Dermis microvascular lymphatic vessel endothelial cell (primary cell): ENCODE results near the gene HMCES. TPM values are rescaled to one million over a fixed set of nuclear protein-coding genes. Genes with fewer than 3 reads are reported as not detected.
"Not testable (repeated sequence)": the region's sequence is repeated elsewhere in the genome, so short reads cannot be mapped to it uniquely, and the experiment has no call there.

Source experiments
- DNase-seq, 2 donors: peaks; one replicate each; pipeline versions ENCODE4 v3.0.0 to v3.0.0-alpha.2; 2010; ENCODE audit warnings: low read depth in 2 of 2
- total RNA-seq: library from RNA; depleted of rRNA; stranded (reverse); fragments of >200 nt; gene quantifications from 2 replicates; pipeline ENCODE4 v1.2.1, GENCODE V29; 2014

Gene HMCES
- total RNA-seq, 1 donor from 2014 or later, result 20.8 TPM

DNA sequence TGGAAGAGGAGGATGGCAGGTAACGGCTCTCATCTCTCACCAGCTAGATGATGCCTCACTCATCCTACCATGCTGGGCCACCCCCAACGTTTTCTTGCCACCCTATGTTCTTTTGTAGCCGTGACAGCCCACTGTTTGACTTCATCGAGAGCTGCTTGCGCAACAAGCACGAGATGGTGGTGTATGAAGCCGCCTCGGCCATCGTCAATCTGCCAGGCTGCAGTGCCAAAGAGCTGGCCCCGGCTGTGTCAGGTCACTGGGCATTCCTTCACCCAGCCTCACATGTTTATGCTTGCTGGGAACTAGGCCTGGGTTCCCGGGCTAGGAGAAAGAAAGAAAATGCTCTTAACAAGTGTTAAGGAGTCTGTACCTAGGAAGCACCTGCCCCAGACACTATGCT lies 21.1 kb upstream of the HMCES start:
- no peak for DNase-seq

DNA sequence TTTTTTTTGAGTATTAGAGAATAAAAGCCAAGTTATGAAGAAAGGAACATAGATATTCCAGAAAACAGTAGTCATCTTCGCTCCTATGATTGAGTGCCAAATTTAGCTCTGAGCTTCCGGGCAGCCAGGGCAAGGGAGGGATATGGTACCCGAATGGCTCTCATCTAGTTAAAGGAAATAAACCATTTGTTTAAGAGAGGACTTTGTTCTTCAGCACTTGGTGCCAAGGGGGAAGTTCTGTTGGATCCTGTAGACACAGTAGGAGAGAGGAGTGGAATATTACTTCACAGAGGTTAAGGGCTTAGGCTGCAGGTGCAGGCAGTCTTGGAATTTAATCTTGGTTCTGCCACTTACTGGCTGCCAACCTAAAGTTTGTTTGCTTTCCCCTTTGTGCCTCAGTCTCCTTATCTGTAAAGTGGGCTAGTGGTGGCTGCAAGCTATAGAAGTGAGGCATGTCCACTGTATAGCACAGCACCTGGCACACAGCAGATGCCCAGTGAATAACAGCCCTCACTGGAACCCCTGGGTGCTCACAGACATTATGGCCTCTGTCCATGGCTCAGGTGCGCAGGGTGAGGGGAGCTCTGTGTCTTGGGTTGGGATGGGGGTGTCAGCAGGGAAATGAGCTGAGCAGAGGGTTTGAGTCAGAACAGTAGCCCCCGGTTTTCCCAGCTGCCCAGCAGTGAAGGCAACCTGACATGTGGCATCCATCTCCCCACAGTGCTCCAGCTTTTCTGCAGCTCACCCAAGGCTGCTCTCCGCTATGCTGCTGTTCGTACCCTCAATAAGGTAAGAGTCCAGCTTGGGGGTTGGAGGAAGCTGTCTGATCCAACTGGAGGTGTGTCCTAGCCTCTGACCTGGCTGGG lies 18.8 kb upstream of the HMCES start:
- no peak for DNase-seq

DNA sequence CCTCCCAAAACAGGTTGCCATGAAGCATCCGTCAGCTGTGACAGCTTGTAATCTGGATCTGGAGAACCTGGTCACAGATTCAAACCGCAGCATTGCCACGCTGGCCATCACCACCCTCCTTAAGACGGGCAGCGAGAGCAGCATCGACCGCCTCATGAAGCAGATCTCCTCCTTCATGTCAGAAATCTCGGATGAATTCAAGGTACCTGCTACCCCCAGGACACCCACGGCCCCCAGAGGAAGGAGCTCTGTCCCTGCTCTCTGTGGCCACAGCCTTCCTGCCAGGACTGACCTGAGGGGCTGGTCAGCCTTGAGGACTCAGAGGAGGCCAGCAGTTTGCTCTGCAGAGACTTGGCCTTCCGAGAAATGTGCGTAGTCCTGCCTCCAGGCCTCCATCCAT lies 18.1 kb upstream of the HMCES start:
- DNase-seq, result no peak

DNA sequence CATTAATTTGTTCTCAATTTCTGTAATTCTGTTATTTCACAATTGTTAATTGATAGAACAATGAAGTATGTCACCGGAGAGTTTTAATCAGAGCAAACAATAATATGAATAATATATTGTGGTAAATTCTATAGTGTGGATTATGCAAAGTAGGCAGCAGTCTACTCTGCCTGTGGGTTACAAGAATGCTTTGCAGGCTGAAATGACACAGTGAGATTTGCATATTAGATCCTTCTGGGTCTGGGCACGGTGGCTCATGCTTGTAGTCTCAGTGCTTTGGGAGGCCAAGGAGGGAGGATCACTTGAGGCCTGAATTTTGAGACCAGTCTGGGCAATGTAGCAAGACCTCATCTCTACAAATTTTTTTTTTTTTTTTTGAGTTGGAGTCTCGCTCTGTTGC lies 16.8 kb upstream of the HMCES start:
- DNase-seq, result no peak

DNA sequence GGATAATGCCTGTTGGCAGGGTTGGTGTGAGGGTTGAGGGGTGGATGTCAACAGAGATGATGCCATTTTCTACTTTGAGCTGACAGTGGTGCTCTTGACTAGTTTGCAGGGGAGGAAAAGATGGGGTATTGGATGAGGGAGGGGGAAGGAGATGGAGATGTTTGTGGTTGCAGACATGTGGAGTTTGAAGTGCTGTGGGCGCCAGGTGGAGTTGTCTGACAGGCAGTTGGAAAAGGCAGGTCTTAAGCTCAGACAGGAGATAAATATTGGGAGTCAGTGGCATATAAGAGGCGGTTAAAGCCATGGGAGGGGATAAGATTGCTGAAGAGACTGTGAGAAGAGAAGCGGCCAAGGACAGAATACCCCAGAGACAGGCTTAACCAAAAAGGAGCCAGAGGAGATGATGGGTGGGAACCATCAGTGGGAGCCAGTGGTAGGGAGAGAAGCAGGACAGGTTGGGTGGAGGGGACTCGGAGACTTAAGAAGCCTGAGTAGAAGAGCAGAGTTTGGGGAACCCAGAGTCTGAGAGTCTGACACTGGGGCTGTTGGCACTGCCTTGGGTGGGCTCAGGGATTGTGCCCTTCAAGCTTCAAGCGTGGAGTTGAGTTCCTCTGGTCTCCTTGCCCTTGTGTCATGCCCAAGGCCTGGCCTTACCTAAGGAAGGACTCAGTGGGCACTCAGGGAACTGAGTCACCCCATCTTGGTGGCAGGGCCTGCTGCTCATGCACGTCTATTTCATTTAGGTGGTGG lies 15.3 kb upstream of the HMCES start:
- DNase-seq, result no peak

DNA sequence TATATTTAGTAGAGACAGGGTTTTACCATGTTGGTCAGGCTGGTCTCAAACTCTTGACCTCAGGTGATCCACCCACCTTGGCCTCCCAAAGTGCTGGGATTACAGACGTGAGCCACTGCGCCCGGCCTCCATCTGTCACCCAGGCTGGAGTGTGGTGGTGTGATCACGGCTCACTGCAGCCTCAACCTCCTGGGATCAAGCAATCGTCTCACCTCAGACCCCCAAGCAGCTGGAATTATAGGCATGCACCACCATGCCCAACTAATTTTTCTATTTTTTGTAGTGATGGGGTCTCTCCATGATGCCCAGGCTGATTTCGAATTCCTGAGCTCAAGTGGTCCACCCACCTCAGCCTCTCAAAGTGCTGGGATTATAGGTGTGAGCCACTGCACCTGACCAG lies 13.7 kb upstream of the HMCES start:
- DNase-seq, result not testable (repeated sequence)

DNA sequence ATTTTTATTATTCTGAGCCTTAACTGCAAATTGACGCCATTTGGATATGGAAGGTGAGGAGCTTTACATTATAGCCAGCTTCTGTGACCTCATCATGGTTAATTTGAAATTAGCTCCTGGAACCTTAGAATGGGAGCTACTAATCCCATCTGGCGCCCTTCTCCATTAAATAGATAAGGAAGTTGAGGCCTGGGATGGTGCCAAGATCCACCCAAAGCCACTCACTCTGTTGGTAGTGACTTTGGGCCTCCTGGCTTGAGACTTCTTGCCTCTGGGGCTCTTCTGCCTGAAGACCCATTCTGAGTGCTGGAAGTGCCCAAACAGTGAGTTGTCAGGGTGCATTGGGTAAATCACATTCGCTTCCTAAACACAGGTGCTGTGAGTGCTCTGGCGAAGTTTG lies 12.0 kb upstream of the HMCES start:
- no peak for DNase-seq

DNA sequence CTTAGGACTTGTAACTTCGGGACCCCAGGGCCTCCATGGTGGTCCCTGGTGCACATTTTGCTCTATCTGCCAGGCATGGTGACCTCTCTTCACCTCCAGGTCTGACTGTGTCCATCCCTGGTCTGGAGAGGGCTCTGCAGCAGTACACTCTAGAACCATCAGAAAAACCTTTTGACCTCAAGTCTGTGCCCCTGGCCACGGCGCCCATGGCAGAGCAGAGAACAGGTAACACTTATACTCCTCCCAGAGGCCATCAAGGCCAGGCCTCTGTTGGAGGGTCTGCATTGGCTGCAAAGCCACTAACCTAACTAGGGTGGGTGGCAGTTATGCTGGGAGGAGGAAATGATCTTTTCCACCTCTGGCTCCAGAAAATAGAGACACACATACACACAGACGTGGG lies 10.3 kb upstream of the HMCES start:
- DNase-seq, result no peak

DNA sequence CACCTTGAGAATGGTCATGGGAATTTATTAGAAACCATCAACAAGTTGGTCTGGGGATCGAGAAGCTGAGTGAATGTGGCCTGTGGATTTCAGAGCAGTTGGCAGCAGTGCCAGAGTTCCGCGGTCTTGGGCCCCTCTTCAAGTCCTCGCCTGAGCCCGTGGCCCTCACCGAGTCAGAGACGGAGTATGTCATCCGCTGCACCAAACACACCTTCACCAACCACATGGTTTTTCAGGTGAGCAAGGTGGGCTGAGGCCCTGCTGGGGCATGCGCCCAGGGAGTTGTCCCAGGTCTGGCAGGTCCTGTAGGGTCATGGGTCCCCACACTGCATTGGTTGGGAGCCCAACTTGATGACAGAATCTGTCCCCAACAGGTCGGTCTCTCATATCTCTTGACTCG lies 7.0 kb upstream of the HMCES start:
- DNase-seq, result no peak

DNA sequence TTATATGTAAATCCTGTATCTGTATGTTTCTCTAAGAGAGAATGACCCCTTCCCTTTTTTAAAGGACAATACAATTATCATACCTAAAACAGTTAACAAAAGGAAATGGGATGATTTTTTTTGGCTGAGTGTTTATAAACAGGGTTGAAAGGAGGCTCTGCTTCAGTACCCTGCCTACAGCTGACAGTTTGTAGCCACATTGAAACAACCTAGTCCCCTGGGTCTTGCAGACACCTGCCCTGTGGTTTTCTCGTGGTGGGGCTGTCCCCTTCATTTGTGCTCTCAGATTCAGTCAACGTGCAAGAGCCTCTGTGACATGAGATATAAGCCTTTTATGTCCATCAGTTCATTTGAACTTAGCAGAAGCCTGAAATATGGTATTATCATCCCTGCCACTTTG lies 2.3 kb upstream of the HMCES start:
- DNase-seq, result no peak

DNA sequence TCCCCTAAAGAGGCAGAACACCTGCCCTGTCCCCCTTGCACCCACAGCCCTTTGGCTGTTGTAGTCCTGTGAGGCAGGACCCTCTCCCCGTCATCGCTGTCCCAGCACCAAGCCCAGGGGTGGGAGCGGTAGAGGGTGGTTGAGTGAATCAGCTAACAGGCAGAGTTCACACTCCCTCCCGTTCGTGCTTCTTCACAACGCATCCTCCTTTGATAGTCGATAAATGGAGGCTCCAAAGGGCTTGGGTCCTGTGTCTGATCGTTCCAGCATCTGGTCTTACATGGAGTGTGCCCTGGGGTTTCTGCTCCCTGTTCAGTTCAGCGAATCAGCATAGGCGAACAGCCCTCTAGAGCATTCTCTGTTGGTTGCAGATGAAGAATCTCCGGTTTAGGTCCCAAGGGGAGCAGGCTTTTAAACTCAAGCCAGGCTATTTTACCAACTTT lies 820 bp upstream of the HMCES start:
- no peak for DNase-seq

DNA sequence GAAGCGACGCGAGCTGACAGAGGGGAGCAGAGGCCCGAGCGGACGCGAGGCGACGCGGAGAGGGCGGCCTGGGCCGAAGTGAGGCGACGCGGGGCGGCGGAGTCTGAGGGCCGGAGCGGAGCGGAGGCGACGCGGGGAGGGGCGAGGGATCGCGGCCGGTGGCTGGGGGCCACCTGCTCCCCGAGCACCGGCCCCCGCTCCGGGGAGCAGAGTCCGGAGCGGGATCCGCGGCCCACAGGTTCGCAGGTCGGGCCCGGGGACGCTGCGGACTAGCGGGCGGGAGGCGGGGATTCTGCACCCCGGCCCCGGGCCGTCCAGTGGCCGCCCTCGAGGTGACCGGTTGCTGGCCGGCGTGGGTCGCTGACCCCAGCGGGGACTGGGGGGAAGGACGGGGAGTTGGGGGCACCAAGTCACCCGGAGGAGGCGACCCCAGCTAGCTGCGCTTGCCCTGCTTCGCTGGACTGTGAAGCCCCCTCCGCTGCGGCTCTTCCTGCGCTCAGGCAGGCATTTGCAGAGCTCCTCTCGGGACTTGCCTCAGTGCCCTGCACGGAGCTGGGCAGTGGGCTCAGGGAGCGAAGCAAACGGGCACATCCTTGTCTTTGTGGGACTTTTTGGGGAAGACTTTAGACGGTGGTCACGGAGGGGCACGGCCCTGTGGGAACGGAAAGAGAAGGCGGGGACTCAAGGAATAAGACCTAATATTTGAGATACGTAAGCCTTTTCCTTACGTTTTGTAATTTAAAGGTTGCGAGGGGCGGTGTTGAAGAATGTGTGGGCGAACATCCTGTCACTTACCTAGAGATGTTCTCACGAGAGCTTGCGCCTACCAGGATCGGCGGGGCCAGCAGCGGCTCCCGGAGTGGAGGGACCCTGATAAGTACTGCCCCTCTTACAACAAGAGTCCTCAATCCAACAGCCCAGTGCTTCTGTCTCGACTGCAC lies 566 bp downstream of the HMCES start:
- DNase-seq, result peak in 1 of 2 donors; percentile 69

DNA sequence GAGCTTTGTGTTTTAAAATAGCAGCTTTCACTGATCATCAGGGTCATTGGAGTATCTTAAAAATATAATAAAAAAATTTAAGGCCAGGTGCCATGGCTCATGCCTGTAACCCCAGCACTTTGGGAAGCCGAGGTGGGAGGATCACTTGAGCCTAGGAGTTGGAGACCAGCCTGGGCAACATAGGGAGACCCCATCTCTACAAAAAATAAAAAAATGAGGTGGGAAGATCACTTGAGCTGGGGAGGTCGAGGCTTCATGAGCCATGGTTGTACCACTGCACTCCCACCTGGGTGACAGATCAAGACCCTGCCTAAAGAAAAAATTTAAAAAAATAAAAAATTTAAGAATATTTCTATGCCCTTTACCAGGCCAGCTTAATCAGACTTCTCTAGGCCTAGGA lies 1.5 kb downstream of the HMCES start:
- DNase-seq, result no peak

DNA sequence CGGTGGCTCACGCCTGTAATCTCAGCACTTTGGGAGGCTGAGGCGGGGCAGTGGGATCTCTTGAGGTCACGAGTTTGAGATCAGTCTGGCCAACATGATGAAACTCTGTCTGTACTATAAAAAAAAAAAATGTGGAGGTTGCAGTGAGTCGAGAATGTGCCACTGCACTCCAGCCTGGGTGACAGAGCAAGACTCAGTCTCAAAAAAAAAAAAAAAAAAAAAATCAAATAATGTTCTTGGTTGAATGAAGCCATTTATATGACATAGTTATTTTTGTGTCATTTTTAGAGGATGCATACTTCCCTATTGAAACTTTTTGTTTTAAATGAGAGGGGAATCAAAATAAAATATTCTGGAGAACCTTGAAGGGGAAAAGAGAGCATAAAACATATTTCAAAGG lies 3.1 kb downstream of the HMCES start:
- no peak for DNase-seq

DNA sequence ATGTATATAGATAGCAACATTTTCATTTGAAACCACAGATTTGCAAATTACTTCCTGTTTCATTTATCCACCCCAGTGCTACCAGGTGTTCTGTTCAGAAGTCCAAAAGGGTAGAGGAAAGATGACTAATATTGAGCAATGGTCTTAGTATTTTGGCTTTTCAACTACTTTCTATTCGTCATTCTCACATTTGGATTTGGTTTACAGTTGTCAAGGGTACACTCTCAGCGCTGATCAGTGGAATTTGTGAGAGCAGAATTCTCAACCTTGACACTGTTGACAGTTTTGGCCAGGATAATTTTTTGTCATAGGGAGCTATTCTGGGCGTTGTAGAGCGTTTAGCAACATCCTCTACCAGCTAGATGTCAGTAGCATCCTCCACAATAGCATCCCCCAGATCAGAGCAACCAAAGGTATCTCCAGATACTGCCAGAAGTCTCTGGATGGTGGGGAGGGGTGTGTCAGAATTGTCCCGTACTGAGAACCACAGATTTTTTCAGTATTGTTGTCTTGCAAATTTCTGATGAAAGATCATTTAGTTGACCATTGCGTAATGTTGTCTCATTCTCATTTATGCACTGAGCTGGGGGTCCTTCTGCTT lies 4.2 kb downstream of the HMCES start:
- peak; percentile 34 to 73 for DNase-seq

DNA sequence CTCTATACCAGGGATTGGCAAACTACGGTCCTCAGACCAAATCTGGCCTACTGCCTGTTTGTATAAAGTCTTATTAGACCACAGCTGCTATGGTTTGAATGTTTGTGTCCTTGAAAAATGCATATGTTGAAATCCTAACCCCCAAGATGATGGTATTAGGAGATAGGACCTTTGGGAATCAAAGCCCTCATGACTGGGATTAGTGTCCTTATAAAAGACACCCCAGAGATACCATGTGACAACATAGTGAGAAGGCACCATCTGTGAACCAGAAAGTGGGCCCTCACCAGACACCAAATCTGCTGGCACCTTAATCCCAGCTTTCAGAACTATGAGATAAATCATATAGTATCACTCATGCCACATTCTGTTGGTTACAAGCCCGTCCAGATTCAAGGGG lies 7.4 kb downstream of the HMCES start:
- DNase-seq, result no peak

DNA sequence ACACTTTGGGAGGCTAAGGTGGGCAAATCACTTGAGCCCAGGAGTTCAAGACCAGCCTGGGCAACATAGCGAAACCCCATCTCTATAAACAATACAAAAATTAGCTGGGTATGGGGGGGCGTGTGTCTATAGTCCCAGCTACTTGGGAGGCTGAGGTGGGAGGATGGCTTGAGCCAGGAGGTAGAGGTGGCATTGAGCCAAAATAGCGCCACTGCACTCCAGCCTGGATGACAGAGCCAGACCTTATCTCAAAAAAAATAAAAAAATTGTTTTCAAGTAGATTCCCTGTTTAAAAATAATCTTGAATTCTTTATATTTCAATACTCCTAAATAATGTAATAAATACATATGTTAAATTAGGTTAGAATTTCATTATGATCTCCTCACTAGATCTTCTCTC lies 9.8 kb downstream of the HMCES start:
- no peak for DNase-seq

DNA sequence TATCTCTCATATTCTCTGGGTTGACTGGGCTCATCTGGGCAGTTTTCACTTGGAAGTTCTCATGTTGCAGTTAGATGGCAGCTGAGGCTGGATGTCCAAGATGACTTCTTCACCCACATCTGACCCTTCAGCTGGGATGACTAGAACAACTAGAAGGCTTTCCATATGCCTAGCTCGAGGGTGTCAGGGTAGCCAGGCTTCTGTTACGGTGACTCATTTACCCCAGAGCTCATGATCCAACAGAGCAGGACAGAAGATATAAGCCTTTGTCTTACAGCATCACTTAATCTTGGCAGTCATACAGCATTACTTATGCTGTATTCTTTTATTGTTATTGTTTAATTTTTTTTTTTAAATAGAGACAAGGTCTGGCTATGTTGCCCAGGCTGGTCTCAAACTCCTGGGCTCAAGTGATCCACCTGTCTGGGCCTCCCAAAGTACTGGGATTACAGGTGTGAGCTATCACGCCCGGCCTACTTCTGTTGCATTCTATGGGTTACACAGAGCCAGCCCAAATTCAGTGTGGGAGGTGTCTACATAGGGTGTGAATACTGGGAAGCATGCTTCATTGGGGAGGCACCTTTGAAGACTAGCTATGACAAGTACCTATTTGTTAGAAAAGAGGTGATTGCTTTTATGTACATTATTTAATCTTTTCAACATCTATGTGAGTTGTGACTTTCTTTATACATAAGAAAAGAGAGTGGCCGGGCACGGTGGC lies 10.7 kb downstream of the HMCES start:
- no peak for DNase-seq

DNA sequence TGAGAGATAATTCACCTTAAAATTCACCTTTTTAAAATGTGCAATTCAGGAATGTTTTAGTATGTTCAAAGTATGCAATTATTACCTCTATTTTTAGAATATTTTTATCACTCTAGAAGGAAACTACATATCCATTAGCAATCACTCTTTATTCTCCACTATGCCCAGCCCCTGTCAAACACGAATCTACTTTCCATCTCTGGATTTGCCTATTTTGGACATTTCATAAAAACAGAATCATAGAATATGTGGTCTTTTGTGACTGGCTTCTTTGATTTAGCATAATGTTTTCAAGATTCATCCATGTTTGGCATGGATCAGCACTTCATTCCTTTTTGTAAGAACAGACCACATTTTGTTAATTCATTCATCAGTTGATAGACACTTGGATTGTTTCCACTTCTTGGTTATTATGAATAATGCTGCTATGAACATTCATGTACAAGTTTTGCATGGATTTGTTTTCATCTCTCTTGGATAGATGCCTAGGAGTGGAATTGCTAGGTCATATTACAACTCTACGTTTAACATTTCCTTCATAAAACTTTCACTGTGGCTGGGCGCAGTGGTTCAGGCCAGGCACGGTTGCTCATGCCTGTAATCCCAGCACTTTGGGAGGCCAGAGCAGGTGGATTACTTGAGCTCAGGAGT lies 12.7 kb downstream of the HMCES start:
- no peak for DNase-seq

DNA sequence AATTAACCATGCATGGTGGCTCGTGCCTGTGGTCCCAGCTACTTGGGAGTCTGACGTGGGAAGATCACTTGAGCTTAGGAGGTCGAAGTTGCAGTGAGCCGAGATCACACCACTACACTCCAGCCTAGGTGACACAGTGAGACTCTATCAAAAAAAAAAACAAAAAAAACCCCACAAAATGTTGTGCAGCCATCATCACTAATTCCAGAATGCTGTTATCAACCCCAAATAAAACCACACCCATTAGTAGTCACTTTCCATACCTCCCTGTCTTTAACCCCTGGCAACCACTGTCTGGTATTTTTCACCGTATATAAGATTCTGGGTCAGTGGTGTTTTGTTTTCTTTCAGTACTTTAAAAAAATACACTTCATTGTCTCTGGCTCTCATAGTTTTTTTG lies 16.6 kb downstream of the HMCES start:
- DNase-seq, result no peak
